ENCODE results near the gene EML6.

Gene EML6

GRCh38 chr2:54941248-54941984 lies 218.0 kb downstream of the EML6 start:
- DNase-seq (ENCODE audit: low read depth in 1 of 2, low spot score in 1 of 2), result no peak

GRCh38 chr2:54942373-54942772 lies 218.9 kb downstream of the EML6 start:
- DNase-seq (ENCODE audit: low read depth in 1 of 2, low spot score in 1 of 2), result peak in 1 of 2 donors; percentile 4

GRCh38 chr2:54944724-54945326 lies 221.4 kb downstream of the EML6 start:
- DNase-seq (ENCODE audit: low read depth in 1 of 2, low spot score in 1 of 2), result no peak

- no peak for DNase-seq (ENCODE audit: low read depth in 1 of 2, low spot score in 1 of 2)
Measured at GRCh38 chr2:54945391-54946219, 222.1 kb downstream of the EML6 start.

GRCh38 chr2:54946220-54946805 lies 222.9 kb downstream of the EML6 start:
- DNase-seq (ENCODE audit: low read depth in 1 of 2, low spot score in 1 of 2), result no peak

- DNase-seq (ENCODE audit: low read depth in 1 of 2, low spot score in 1 of 2), result no peak
Measured at GRCh38 chr2:54947136-54947535, 223.7 kb downstream of the EML6 start.

- no peak for DNase-seq (ENCODE audit: low read depth in 1 of 2, low spot score in 1 of 2)
Measured at GRCh38 chr2:54947646-54948045, 224.2 kb downstream of the EML6 start.

GRCh38 chr2:54948120-54948519 lies 224.7 kb downstream of the EML6 start:
- no peak for DNase-seq (ENCODE audit: low read depth in 1 of 2, low spot score in 1 of 2)

- DNase-seq (ENCODE audit: low read depth in 1 of 2, low spot score in 1 of 2), result no peak
Measured at GRCh38 chr2:54949431-54949830, 226.0 kb downstream of the EML6 start.

- no peak for DNase-seq (ENCODE audit: low read depth in 1 of 2, low spot score in 1 of 2)
Measured at GRCh38 chr2:54950811-54951210, 227.3 kb downstream of the EML6 start.

- DNase-seq (ENCODE audit: low read depth in 1 of 2, low spot score in 1 of 2), result no peak
Measured at GRCh38 chr2:54952425-54952824, 229.0 kb downstream of the EML6 start.

- DNase-seq (ENCODE audit: low read depth in 1 of 2, low spot score in 1 of 2), result no peak
Measured at GRCh38 chr2:54952978-54953456, 229.6 kb downstream of the EML6 start.

- DNase-seq (ENCODE audit: low read depth in 1 of 2, low spot score in 1 of 2), result no peak
Measured at GRCh38 chr2:54954158-54954557, 230.7 kb downstream of the EML6 start.

GRCh38 chr2:54954705-54955357 lies 231.4 kb downstream of the EML6 start:
- no peak for DNase-seq (ENCODE audit: low read depth in 1 of 2, low spot score in 1 of 2)

- DNase-seq (ENCODE audit: low read depth in 1 of 2, low spot score in 1 of 2), result no peak
Measured at GRCh38 chr2:54955358-54956110, 232.1 kb downstream of the EML6 start.

- DNase-seq (ENCODE audit: low read depth in 1 of 2, low spot score in 1 of 2), result no peak
Measured at GRCh38 chr2:54956111-54956627, 232.7 kb downstream of the EML6 start.

GRCh38 chr2:54957321-54957999 lies 234.0 kb downstream of the EML6 start:
- no peak for DNase-seq (ENCODE audit: low read depth in 1 of 2, low spot score in 1 of 2)

GRCh38 chr2:54958717-54959371 lies 235.4 kb downstream of the EML6 start:
- no peak for DNase-seq (ENCODE audit: low read depth in 1 of 2, low spot score in 1 of 2)

- no peak for DNase-seq (ENCODE audit: low read depth in 1 of 2, low spot score in 1 of 2)
Measured at GRCh38 chr2:54960164-54960563, 236.7 kb downstream of the EML6 start.

Data from activated CD4-positive, alpha-beta T cell treated with anti-CD3 and anti-CD28 coated beads, Interleukin-2, amount 50 U/mL, for 24 hours (primary cell).